ENCODE measurements around the gene SCAANT1. TPM values are rescaled to one million over a fixed set of nuclear protein-coding genes. Genes with fewer than 3 reads are reported as not detected.
A peak's percentile ranks its signal among the peaks of the same experiment; 100 is the strongest.

SCAANT1 gene
- total RNA-seq, 4 donors from 2014 or later, result not detected

DNA sequence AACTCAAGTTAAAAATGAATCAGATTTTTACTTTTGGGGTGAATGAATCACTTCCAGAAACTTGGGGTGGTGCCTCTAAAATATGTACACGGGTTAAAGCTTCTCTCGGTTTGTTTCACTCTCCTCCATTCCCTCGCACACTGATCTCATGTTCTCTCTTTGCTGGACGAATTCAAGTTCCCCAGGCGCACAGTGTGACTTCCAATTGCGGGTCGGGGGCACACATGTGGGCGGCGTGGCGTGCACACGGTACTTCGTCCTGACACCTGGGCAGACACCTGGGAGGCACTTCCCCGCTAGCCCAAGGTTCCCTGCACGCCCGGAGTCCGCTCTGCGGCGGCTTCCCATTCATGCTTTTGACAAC lies 692 bp downstream of the SCAANT1 start:
- H3K4me1 ChIP-seq, result peaks cover 6 to 46% (median 28%) of the 10 kb centered on the region in 4 donors
- intact Hi-C loops (cut with DNase I; ENCODE audit: low total_unique reads), result loop anchor here (10.0 kb wide), 1 partner anchor 83 kb away; no protein-coding TSS in a partner anchor
- WGBS, 2 donors (ENCODE audit: low coverage in 1 of 2), result 0% methylated on average over 10 to 18 of the region's 18 CpGs

DNA sequence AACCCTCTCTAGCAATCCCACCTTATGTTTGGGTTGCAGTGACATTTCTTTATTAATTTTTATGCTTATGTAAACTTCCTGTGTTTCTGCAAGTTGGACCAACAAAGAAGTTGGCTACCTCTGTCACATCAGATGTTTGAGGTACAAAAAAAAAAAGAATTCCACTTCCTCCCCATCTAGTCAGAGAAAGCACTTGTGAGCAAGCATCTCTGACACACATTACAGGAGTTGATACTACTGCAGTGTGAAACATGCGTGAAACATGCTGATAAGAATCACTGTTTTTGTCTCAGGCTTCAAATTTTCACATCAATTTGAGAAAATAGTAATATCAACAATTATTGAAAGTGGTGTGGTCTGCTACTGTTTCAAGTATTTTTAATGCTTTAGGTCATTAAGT lies 1.3 kb downstream of the SCAANT1 start:
- DNase-seq, result no peak
- TF ChIP-seq CTCF (IDR thresholded peaks at IDR 0.05) (no peak), EP300 (IDR thresholded peaks at IDR 0.05; ENCODE audit: low read depth) (no peak), POLR2A (IDR thresholded peaks at IDR 0.05) (no peak), POLR2AphosphoS5 (IDR thresholded peaks at IDR 0.05) (no peak)
- H3K4me3 ChIP-seq, result peak overlapping the region in 2 of 4 donors; percentile 72 to 73
- H3K27me3 ChIP-seq, result no peaks in the 10 kb centered on the region
- H3K27ac ChIP-seq, result peak overlapping the region; percentile 96 to 99 (median 98)
- H3K36me3 ChIP-seq, result no peaks in the 10 kb centered on the region
- intact Hi-C loops (cut with DNase I; ENCODE audit: low total_unique reads) (loop anchor here (10.0 kb wide), 1 partner anchor 84 kb away; no protein-coding TSS in a partner anchor), in situ Hi-C loops (cut with MboI; ENCODE audit: low pct_ligation_motif_present in 1 of 4, low pct_unique_long_range_greater_than_20kb in 1 of 4, low sequenced_read_pairs in 3 of 4) (no loop called here)
- WGBS, 2 donors (ENCODE audit: low coverage in 1 of 2), result 13 to 26% methylated on average over 1 of the region's 1 CpG
- H3K9me3 ChIP-seq, result no peaks in the 10 kb centered on the region
- H3K4me1 ChIP-seq, result peaks cover 6 to 46% (median 28%) of the 10 kb centered on the region in 4 donors

More for the DNA sequence above, 692 bp downstream of the SCAANT1 start:
- Histone ChIP-seq H3K27me3 (no peaks in the 10 kb centered on the region), H3K4me3 (peak overlapping the region; percentile 62 to 81 (median 72)), H3K9me3 (no peaks in the 10 kb centered on the region), H3K27ac (peak overlapping the region; percentile 96 to 99 (median 98)), H3K36me3 (no peaks in the 10 kb centered on the region)
- in situ Hi-C loops (cut with MboI; ENCODE audit: low pct_ligation_motif_present in 1 of 4, low pct_unique_long_range_greater_than_20kb in 1 of 4, low sequenced_read_pairs in 3 of 4), result no loop called here
- TF ChIP-seq CTCF (IDR thresholded peaks at IDR 0.05) (no peak), POLR2A (IDR thresholded peaks at IDR 0.05) (no peak), EP300 (IDR thresholded peaks at IDR 0.05; ENCODE audit: low read depth) (no peak), POLR2AphosphoS5 (IDR thresholded peaks at IDR 0.05) (no peak)
- no peak for DNase-seq

GRCh38 chr3:63910001-63910400 lies 2.2 kb downstream of the SCAANT1 start:
- WGBS, 2 donors (ENCODE audit: low coverage in 1 of 2), result 92 to 94% methylated on average over 4 of the region's 4 CpGs
- intact Hi-C loops (cut with DNase I; ENCODE audit: low total_unique reads), result loop anchor here (10.0 kb wide), 1 partner anchor 85 kb away; no protein-coding TSS in a partner anchor

DNA sequence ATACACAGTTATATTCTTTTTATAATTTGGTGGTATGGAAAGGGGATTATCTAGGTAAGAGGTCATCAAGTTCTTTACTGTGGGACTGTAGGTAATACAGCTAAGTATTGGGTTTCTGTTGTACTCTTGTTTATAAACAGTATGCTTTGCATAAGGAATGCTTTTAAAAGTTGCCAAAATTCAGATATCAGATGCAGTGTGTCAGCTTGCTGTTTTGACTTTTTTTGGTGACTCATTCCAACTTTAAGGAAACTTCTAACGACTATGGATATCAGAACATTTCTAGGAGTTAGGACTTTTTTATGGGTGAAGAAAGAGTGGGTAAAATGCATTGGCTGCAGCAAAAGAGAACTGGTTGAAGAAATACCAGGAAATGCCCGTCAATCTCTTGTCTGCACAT lies 2.8 kb downstream of the SCAANT1 start:
- Histone ChIP-seq H3K27me3 (no peaks in the 10 kb centered on the region), H3K4me1 (peaks cover 6 to 39% (median 25%) of the 10 kb centered on the region in 4 donors), H3K36me3 (no peaks in the 10 kb centered on the region), H3K27ac (no peak overlapping the region), H3K4me3 (no peak overlapping the region), H3K9me3 (no peaks in the 10 kb centered on the region)
- DNase-seq, result no peak
- 81 to 100% methylated on average over 2 of the region's 2 CpGs for WGBS, 2 donors (ENCODE audit: low coverage in 1 of 2)
- TF ChIP-seq POLR2AphosphoS5 (IDR thresholded peaks at IDR 0.05), result no peak
- TF ChIP-seq EP300 (IDR thresholded peaks at IDR 0.05; ENCODE audit: low read depth), result no peak
- TF ChIP-seq POLR2A (IDR thresholded peaks at IDR 0.05), result no peak
- TF ChIP-seq CTCF (IDR thresholded peaks at IDR 0.05), result no peak
- intact Hi-C loops (cut with DNase I; ENCODE audit: low total_unique reads), result no loop called here
- in situ Hi-C loops (cut with MboI; ENCODE audit: low pct_ligation_motif_present in 1 of 4, low pct_unique_long_range_greater_than_20kb in 1 of 4, low sequenced_read_pairs in 3 of 4), result no loop called here

More at GRCh38 chr3:63910001-63910400, 2.2 kb downstream of the SCAANT1 start:
- no peak overlapping the region for H3K4me3 ChIP-seq
- H3K27ac ChIP-seq, result no peak overlapping the region
- no peaks in the 10 kb centered on the region for H3K36me3 ChIP-seq
- in situ Hi-C loops (cut with MboI; ENCODE audit: low pct_ligation_motif_present in 1 of 4, low pct_unique_long_range_greater_than_20kb in 1 of 4, low sequenced_read_pairs in 3 of 4), result no loop called here
- no peak for DNase-seq
- TF ChIP-seq POLR2AphosphoS5 (IDR thresholded peaks at IDR 0.05), result no peak
- TF ChIP-seq EP300 (IDR thresholded peaks at IDR 0.05; ENCODE audit: low read depth), result no peak
- no peak for TF ChIP-seq CTCF (IDR thresholded peaks at IDR 0.05)
- TF ChIP-seq POLR2A (IDR thresholded peaks at IDR 0.05), result no peak
- H3K27me3 ChIP-seq, result no peaks in the 10 kb centered on the region
- H3K4me1 ChIP-seq, result peaks cover 6 to 45% (median 28%) of the 10 kb centered on the region in 4 donors
- no peaks in the 10 kb centered on the region for H3K9me3 ChIP-seq
